IMR-90 (cell line): ENCODE measurements around the gene FOXK1. TPM values are rescaled to one million over a fixed set of nuclear protein-coding genes. Genes with fewer than 3 reads are reported as not detected.

Experiments
- ATAC-seq: fragments of 200-7000 bp; cut with Tn5 transposase; 2 replicates; pipeline ENCODE4 v1.9.1; 2020; ENCODE audit warnings: low read depth, mild to moderate bottlenecking, moderate library complexity
- BruUV-seq: library from RNA; stranded (reverse); fragments of 400-500 nt; replicated peaks from 2 replicates; lab custom pipeline; 2021; lab: Mats Ljungman, UMichigan
- CTCF ChIA-PET: fragments of 300-600 bp; formaldehyde crosslinking; extraction: SDS; loops from one replicate; lab custom pipeline; 2021; ENCODE audit warnings: antibody characterized with exemption; lab: Yijun Ruan, JAX
- POLR2A ChIA-PET: fragments of 300-600 bp; sonication (Branson Sonifier 250); formaldehyde crosslinking; loops from one replicate; lab custom pipeline; 2022; ENCODE audit warnings: antibody characterized with exemption; ENCODE audit not compliant: unreplicated experiment; lab: Charles Lee
- DNase-seq: peaks from one replicate; pipeline ENCODE4 v3.0.0; 2013
- H2AFZ ChIP-seq: replicated peaks from 2 replicates; pipeline ENCODE3; 2013; ENCODE audit warnings: low read length, mild to moderate bottlenecking; ENCODE audit not compliant: poor library complexity
- H2AK5ac ChIP-seq: 2 replicates; pipeline ENCODE4 v1.6.1; 2013; ENCODE audit warnings: low read depth, low read length, inconsistent platforms
- H2AK9ac ChIP-seq: replicated peaks from 2 replicates; pipeline ENCODE3; 2013; ENCODE audit warnings: mild to moderate bottlenecking, low read depth, low read length, moderate library complexity; ENCODE audit not compliant: poor library complexity
- H2BK120ac ChIP-seq: 2 replicates; pipeline ENCODE4 v1.6.1; 2013; ENCODE audit warnings: low read depth, low read length, inconsistent platforms
- H2BK15ac ChIP-seq: 3 replicates; pipeline ENCODE4 v1.6.1; 2013; ENCODE audit warnings: low read depth, low read length, inconsistent platforms
- H2BK20ac ChIP-seq: 2 replicates; pipeline ENCODE4 v1.6.1; 2013; ENCODE audit warnings: low read depth, mild to moderate bottlenecking, inconsistent platforms, low read length, moderate library complexity
- H2BK5ac ChIP-seq: 2 replicates; pipeline ENCODE4 v1.6.1; 2013; ENCODE audit warnings: mild to moderate bottlenecking, low read depth, low read length, inconsistent platforms; ENCODE audit not compliant: poor library complexity, severe bottlenecking
- H3K14ac ChIP-seq: replicated peaks from 2 replicates; pipeline ENCODE4 v1.6.1; 2013; ENCODE audit warnings: low read depth, low read length, inconsistent platforms
- H3K18ac ChIP-seq: 2 replicates; pipeline ENCODE4 v1.6.1; 2013; ENCODE audit warnings: low read depth, low read length, control low read depth
- H3K23ac ChIP-seq: 2 replicates; pipeline ENCODE4 v1.6.1; 2013; ENCODE audit warnings: low read depth, low read length, inconsistent platforms
- H3K27ac ChIP-seq: 2 replicates; pipeline ENCODE4 v1.5.1; 2013; ENCODE audit warnings: mild to moderate bottlenecking, control low read depth, low read length; ENCODE audit not compliant: insufficient read depth
- H3K27me3 ChIP-seq: 2 replicates; pipeline ENCODE4 v1.6.1; 2013; ENCODE audit warnings: low read length; ENCODE audit not compliant: control insufficient read depth, insufficient read depth
- H3K36me3 ChIP-seq: 2 replicates; pipeline ENCODE4 v1.6.1; 2013; ENCODE audit warnings: low read length, mixed read lengths; ENCODE audit not compliant: control insufficient read depth, insufficient read depth
- H3K4ac ChIP-seq: 2 replicates; pipeline ENCODE4 v1.6.1; 2013; ENCODE audit warnings: low read depth, low read length, inconsistent platforms
- H3K4me1 ChIP-seq: 2 replicates; pipeline ENCODE4 v1.6.1; 2013; ENCODE audit warnings: low read length, mixed read lengths; ENCODE audit not compliant: control insufficient read depth, insufficient read depth
- H3K4me2 ChIP-seq: 2 replicates; pipeline ENCODE4 v1.6.1; 2013; ENCODE audit warnings: low read depth, mild to moderate bottlenecking, control low read depth, low read length, moderate library complexity
- H3K4me3 ChIP-seq: 2 replicates; pipeline ENCODE4 v1.5.1; 2013; ENCODE audit warnings: low read depth, mild to moderate bottlenecking, control low read depth, low read length, moderate library complexity; ENCODE audit not compliant: insufficient read depth
- H3K56ac ChIP-seq: 2 replicates; pipeline ENCODE4 v1.6.1; 2013; ENCODE audit warnings: low read length, inconsistent platforms; ENCODE audit not compliant: insufficient read depth; ENCODE audit errors: extremely low read depth
- H3K79me1 ChIP-seq, 2 experiments: 2 replicates each; pipeline ENCODE4 v1.6.1; 2013; ENCODE audit warnings: low read length in 2 of 2, inconsistent platforms in 1 of 2, low read depth in 1 of 2
- H3K9ac ChIP-seq: 2 replicates; pipeline ENCODE4 v1.6.1; 2013; ENCODE audit warnings: low read depth, low read length, control low read depth
- H3K9me1 ChIP-seq: 2 replicates; pipeline ENCODE4 v1.6.1; 2013; ENCODE audit warnings: low read length, inconsistent platforms; ENCODE audit not compliant: insufficient read depth
- H3K9me3 ChIP-seq: 2 replicates; pipeline ENCODE4 v1.6.1; 2013; ENCODE audit warnings: low read length; ENCODE audit not compliant: control insufficient read depth, insufficient read depth
- H4K20me1 ChIP-seq: 2 replicates; pipeline ENCODE4 v1.6.1; 2013; ENCODE audit warnings: low read length, inconsistent platforms; ENCODE audit not compliant: insufficient read depth
- H4K5ac ChIP-seq: 2 replicates; pipeline ENCODE4 v1.6.1; 2013; ENCODE audit warnings: mild to moderate bottlenecking, low read depth, low read length, control low read depth
- H4K8ac ChIP-seq, 2 experiments: 2 replicates each; pipeline ENCODE4 v1.6.1; 2013; ENCODE audit warnings: low read depth in 2 of 2, low read length in 2 of 2, control low read depth in 1 of 2, inconsistent platforms in 1 of 2
- H4K91ac ChIP-seq: 2 replicates; pipeline ENCODE4 v1.6.1; 2013; ENCODE audit warnings: low read depth, low read length, inconsistent platforms; ENCODE audit not compliant: insufficient read depth
- BHLHE40 ChIP-seq: fragments of 150-350 bp; IDR thresholded peaks from 2 replicates; pipeline ENCODE4 v1.6.1; 2016; ENCODE audit warnings: mild to moderate bottlenecking, low read depth, low read length
- CEBPB ChIP-seq: IDR thresholded peaks from 2 replicates; pipeline ENCODE4 v1.6.1; 2012; ENCODE audit warnings: low read depth, low read length, improper control_type of control experiment
- CTCF ChIP-seq: conservative IDR thresholded peaks from 2 replicates; pipeline ENCODE4 v1.5.1; 2012; ENCODE audit warnings: mild to moderate bottlenecking, low read depth, low read length, improper control_type of control experiment
- ELK1 ChIP-seq: fragments of 150-350 bp; IDR thresholded peaks from 2 replicates; pipeline ENCODE4 v1.6.1; 2016; ENCODE audit warnings: low read depth, mild to moderate bottlenecking, low read length, moderate library complexity, borderline replicate concordance
- FOS ChIP-seq: fragments of 150-350 bp; IDR thresholded peaks from 2 replicates; pipeline ENCODE4 v1.6.1; 2016; ENCODE audit warnings: low read depth, low read length
- MAFK ChIP-seq: IDR thresholded peaks from 2 replicates; pipeline ENCODE4 v1.6.1; 2012; ENCODE audit warnings: low read depth, low read length, improper control_type of control experiment
- MAZ ChIP-seq: IDR thresholded peaks from 2 replicates; pipeline ENCODE4 v1.6.1; 2012; ENCODE audit warnings: low read depth, mild to moderate bottlenecking, low read length, improper control_type of control experiment, moderate library complexity, borderline replicate concordance
- MXI1 ChIP-seq: IDR thresholded peaks from 2 replicates; pipeline ENCODE4 v1.6.1; 2012; ENCODE audit warnings: low read depth, mild to moderate bottlenecking, low read length, moderate library complexity, borderline replicate concordance
- NFE2L2 ChIP-seq: fragments of 150-350 bp; IDR thresholded peaks from 2 replicates; pipeline ENCODE4 v1.6.1; 2016; ENCODE audit warnings: low read depth, mild to moderate bottlenecking, low read length
- POLR2A ChIP-seq: IDR thresholded peaks from 2 replicates; pipeline ENCODE4 v1.6.1; 2012; ENCODE audit warnings: mild to moderate bottlenecking, low read depth, low read length
- RAD21 ChIP-seq: IDR thresholded peaks from 2 replicates; pipeline ENCODE4 v1.6.1; 2012; ENCODE audit warnings: low read length, improper control_type of control experiment
- RCOR1 ChIP-seq: IDR thresholded peaks from 2 replicates; pipeline ENCODE4 v1.6.1; 2012; ENCODE audit warnings: mild to moderate bottlenecking, low read length, improper control_type of control experiment; ENCODE audit not compliant: insufficient replicate concordance
- RFX5 ChIP-seq: IDR thresholded peaks from 2 replicates; pipeline ENCODE4 v1.8.0; 2012; ENCODE audit warnings: low read depth, mild to moderate bottlenecking, low read length, moderate library complexity
- USF2 ChIP-seq: fragments of 150-350 bp; IDR thresholded peaks from 2 replicates; pipeline ENCODE4 v1.6.1; 2017; ENCODE audit warnings: mild to moderate bottlenecking, antibody characterized with exemption, low read length, low read depth
- WGBS, 2 experiments: methylation state at CpG; one replicate each; pipeline versions ENCODE4 v1.1.5 to v1.1.7; 2013; ENCODE audit warnings: missing lambda C conversion rate in 2 of 2; ENCODE audit not compliant: insufficient read length in 1 of 2; ENCODE audit errors: extremely low coverage in 2 of 2; 5-methylcytosine and 5-hydroxymethylcytosine counted together
- dilution Hi-C: fragments of 300-500 bp; cut with HindIII; formaldehyde crosslinking; loops from one replicate; pipeline ENCODE4 v1.14.3; 2018; ENCODE audit warnings: low sequenced_read_pairs; ENCODE audit not compliant: unreplicated experiment
- in situ Hi-C: fragments of 300-500 bp; cut with MboI; formaldehyde crosslinking; loops from 3 replicates; pipeline ENCODE4 v1.14.3; 2019; ENCODE audit warnings: low sequenced_read_pairs, inconsistent platforms, mixed read lengths
- intact Hi-C: fragments of 100-400 bp; cut with micrococcal nuclease; formaldehyde crosslinking; loops from 2 replicates; pipeline ENCODE4 v1.10.0; 2022
- polyA plus RNA-seq, 3 experiments: library from polyadenylated mRNA; depleted of rRNA; stranded (reverse); fragments of >200 nt; gene quantifications; 2 replicates each; pipeline ENCODE4 v1.2.3, GENCODE V29; 2012; ENCODE audit warnings: low replicate concordance in 1 of 3
- total RNA-seq: library from RNA; depleted of rRNA; stranded (reverse); fragments of >200 nt; gene quantifications from 2 replicates; pipeline ENCODE4 v1.2.3, GENCODE V29; 2012

Gene FOXK1
- total and polyA plus RNA-seq, 2 of the 4 experiments (the other 2 are of a cell fraction), result 4.3 to 8.8 TPM

GRCh38 chr7:4808565-4808964 lies 126.5 kb downstream of the FOXK1 start:
- no peak for DNase-seq
- no peak overlapping the region for H2BK15ac ChIP-seq
- POLR2A ChIA-PET, result no interaction called here
- no peak overlapping the region for H3K4me3 ChIP-seq
- no peak overlapping the region for H3K56ac ChIP-seq
- H3K14ac ChIP-seq, result no peak overlapping the region
- no peak overlapping the region for H4K8ac ChIP-seq
- H3K4me1 ChIP-seq, result no peaks in the 10 kb centered on the region
- H2AFZ ChIP-seq, result no peak overlapping the region
- no peak overlapping the region for H3K4ac ChIP-seq
- dilution Hi-C loops, result no loop called here
- WGBS, 2 experiments, result 84% methylated on average over 16 of the region's 37 CpGs; no CpG with 5 or more reads in 1 of the 2 experiments
- ATAC-seq, result no peak
- no peak overlapping the region for H3K4me2 ChIP-seq
- peaks cover 16% of the 10 kb centered on the region for H3K27me3 ChIP-seq
- intact Hi-C loops, result no loop called here
- TF ChIP-seq NFE2L2, result no peak
- no peak for TF ChIP-seq BHLHE40
- no peak for TF ChIP-seq ELK1
- TF ChIP-seq RAD21, result no peak
- TF ChIP-seq MAFK, result no peak
- no peak for TF ChIP-seq FOS
- no peak for TF ChIP-seq USF2
- TF ChIP-seq MXI1, result no peak
- TF ChIP-seq RFX5, result no peak
- no peak for TF ChIP-seq POLR2A
- no peak for TF ChIP-seq MAZ
- no peak for TF ChIP-seq CEBPB
- no peak for TF ChIP-seq CTCF
- TF ChIP-seq RCOR1, result no peak
- no peak overlapping the region for H4K5ac ChIP-seq
- H2BK20ac ChIP-seq, result no peak overlapping the region
- no peak overlapping the region for H2AK5ac ChIP-seq
- H3K36me3 ChIP-seq, result no peaks in the 10 kb centered on the region
- H4K20me1 ChIP-seq, result no peaks in the 10 kb centered on the region
- no peak overlapping the region for H3K9ac ChIP-seq
- H3K79me1 ChIP-seq, result no peaks in the 10 kb centered on the region
- H4K91ac ChIP-seq, result no peak overlapping the region
- no peak overlapping the region for H3K23ac ChIP-seq
- no peak overlapping the region for H3K18ac ChIP-seq
- BruUV-seq, result no TSS peak
- CTCF ChIA-PET, result no interaction called here
- no peaks in the 10 kb centered on the region for H3K9me1 ChIP-seq
- no peak overlapping the region for H2BK120ac ChIP-seq
- no peak overlapping the region for H2BK5ac ChIP-seq
- peaks cover 6% of the 10 kb centered on the region for H3K9me3 ChIP-seq
- in situ Hi-C loops, result no loop called here
- H3K27ac ChIP-seq, result no peak overlapping the region
- no peak overlapping the region for H2AK9ac ChIP-seq
